HepG2 (cell line): ENCODE data around the gene FGFR2. TPM values are rescaled to one million over a fixed set of nuclear protein-coding genes. Genes with fewer than 3 reads are reported as not detected.

Experiments used
- ATAC-seq: fragments of 200-7000 bp; cut with Tn5 transposase; 3 replicates; pipeline ENCODE4 v1.9.1; 2020; ENCODE audit warnings: mild to moderate bottlenecking, moderate library complexity
- BruUV-seq: library from RNA; stranded (reverse); fragments of 400-500 nt; replicated peaks from 2 replicates; lab custom pipeline; 2021; lab: Mats Ljungman, UMichigan
- CTCF ChIA-PET: fragments of 300-600 bp; formaldehyde crosslinking; extraction: SDS; loops from one replicate; lab custom pipeline; 2021; ENCODE audit warnings: low total read pairs, inconsistent platforms, low intra/inter-chr PET ratio; lab: Yijun Ruan, JAX
- POLR2A ChIA-PET: fragments of 350-600 bp; sonication (Branson Sonifier 250); formaldehyde crosslinking; loops from one replicate; lab custom pipeline; 2020; ENCODE audit warnings: antibody characterized with exemption, inconsistent platforms; lab: Yijun Ruan, JAX
- DNase-seq: peaks from one replicate; pipeline ENCODE4 v3.0.0-alpha.2; 2015; ENCODE audit warnings: low spot score
- FAIRE-seq: peaks from 3 replicates; lab custom pipeline; 2011; peaks lifted over from hg19 to GRCh38; lab: Jason Lieb, UNC
- H2AFZ ChIP-seq: one replicate; pipeline ENCODE4 v1.6.1; 2011; ENCODE audit warnings: low read length, inconsistent platforms
- H3K27ac ChIP-seq: fragments of 300-600 bp; 3 replicates; pipeline ENCODE4 v1.8.0; 2011; ENCODE audit warnings: mixed run types, mild to moderate bottlenecking, mixed read lengths, low read length, inconsistent platforms; ENCODE audit not compliant: insufficient read depth; ENCODE audit errors: extremely low read length
- H3K27me3 ChIP-seq, 2 experiments: fragments of 200-600 bp in 1 of 2; 2 replicates in 1 of 2; 3 replicates in 1 of 2; pipeline versions ENCODE4 v1.6.0 to v1.8.0; 2011; ENCODE audit warnings: low read length in 2 of 2, mild to moderate bottlenecking in 2 of 2, moderate library complexity in 2 of 2, inconsistent platforms in 1 of 2; ENCODE audit not compliant: insufficient read depth in 2 of 2, control insufficient read depth in 1 of 2
- H3K36me3 ChIP-seq, 2 experiments: fragments of 200-600 bp in 1 of 2; replicated peaks in 1 of 2; 2 replicates in 1 of 2; 3 replicates in 1 of 2; pipeline versions ENCODE4 v1.5.1 to v1.8.0; 2011; ENCODE audit warnings: low read length in 2 of 2, inconsistent platforms in 1 of 2; ENCODE audit not compliant: insufficient read depth in 2 of 2, control insufficient read depth in 1 of 2
- H3K4me1 ChIP-seq: 2 replicates; pipeline ENCODE4 v1.5.1; 2012; ENCODE audit warnings: low read length, inconsistent platforms; ENCODE audit not compliant: insufficient read depth
- H3K4me2 ChIP-seq: 2 replicates; pipeline ENCODE4 v1.6.0; 2011; ENCODE audit warnings: low read depth, low read length, inconsistent platforms
- H3K4me3 ChIP-seq, 3 experiments: fragments of 200-600 bp in 1 of 3; sonication (generic), shearing (Covaris generic) in 1 of 3; replicated peaks in 1 of 3; 2 replicates each; pipeline ENCODE4 v1.5.1; 2011 to 2016; ENCODE audit warnings: low read length in 3 of 3, inconsistent platforms in 2 of 3, low read depth in 2 of 3, mild to moderate bottlenecking in 2 of 3, control low read depth in 1 of 3, mixed read lengths in 1 of 3; ENCODE audit not compliant: insufficient read depth in 1 of 3
- H3K79me2 ChIP-seq: one replicate; pipeline ENCODE4 v1.6.1; 2011; ENCODE audit warnings: low read length, inconsistent platforms; ENCODE audit not compliant: insufficient read depth
- H3K9ac ChIP-seq: 2 replicates; pipeline ENCODE4 v1.6.0; 2011; ENCODE audit warnings: mild to moderate bottlenecking, low read depth, low read length, inconsistent platforms; ENCODE audit not compliant: insufficient read depth
- H3K9me3 ChIP-seq: 2 replicates; pipeline ENCODE4 v1.5.1; 2012; ENCODE audit warnings: mild to moderate bottlenecking, low read length
- H4K20me1 ChIP-seq: 2 replicates; pipeline ENCODE4 v1.6.0; 2011; ENCODE audit warnings: inconsistent platforms, mild to moderate bottlenecking, low read length, moderate library complexity; ENCODE audit not compliant: insufficient read depth
- BCL3 ChIP-seq: sonication (generic); formaldehyde crosslinking; IDR thresholded peaks from 2 replicates; pipeline ENCODE4 v1.5.1; 2020; ENCODE audit warnings: mild to moderate bottlenecking, missing genetic modification reagents, moderate library complexity
- GZF1 ChIP-seq: sonication (generic); formaldehyde crosslinking; IDR thresholded peaks from 2 replicates; pipeline ENCODE4 v1.5.1; 2020; ENCODE audit warnings: mild to moderate bottlenecking, missing genetic modification reagents
- KLF11 ChIP-seq: IDR thresholded peaks from 2 replicates; pipeline ENCODE4 v1.6.1; 2016; ENCODE audit warnings: missing compliant biosample characterization
- MXD1 ChIP-seq: sonication (generic); formaldehyde crosslinking; IDR thresholded peaks from 2 replicates; pipeline ENCODE4 v1.4.0; 2020; ENCODE audit warnings: mild to moderate bottlenecking, missing genetic modification reagents
- REL ChIP-seq: sonication (generic); formaldehyde crosslinking; conservative IDR thresholded peaks from 2 replicates; pipeline ENCODE4 v1.8.0; 2022; ENCODE audit warnings: mild to moderate bottlenecking, missing genetic modification reagents, moderate library complexity
- TCF7L2 ChIP-seq: IDR thresholded peaks from 2 replicates; pipeline ENCODE4 v1.6.1; 2011; ENCODE audit warnings: mild to moderate bottlenecking, low read depth, low read length, moderate library complexity
- ZBTB10 ChIP-seq: sonication (generic); formaldehyde crosslinking; IDR thresholded peaks from 2 replicates; pipeline ENCODE4 v1.4.0; 2020; ENCODE audit warnings: missing genetic modification reagents, borderline replicate concordance
- ZNF20 ChIP-seq: sonication (generic); formaldehyde crosslinking; IDR thresholded peaks from 2 replicates; pipeline ENCODE4 v1.4.0; 2020; ENCODE audit warnings: mild to moderate bottlenecking, moderate library complexity, missing genetic modification reagents
- ZNF407 ChIP-seq: sonication (generic); formaldehyde crosslinking; IDR thresholded peaks from one replicate; pipeline ENCODE4 v1.5.1; 2020; ENCODE audit warnings: mild to moderate bottlenecking, missing genetic modification reagents; ENCODE audit errors: not compliant biosample characterization
- ZNF572 ChIP-seq: sonication (generic); formaldehyde crosslinking; IDR thresholded peaks from 2 replicates; pipeline ENCODE4 v1.5.1; 2020; ENCODE audit warnings: mild to moderate bottlenecking, missing genetic modification reagents
- WGBS: methylation state at CpG from one replicate; pipeline ENCODE4 v1.1.6; 2017; ENCODE audit warnings: low lambda C conversion rate; 5-methylcytosine and 5-hydroxymethylcytosine counted together
- in situ Hi-C: cut with HindIII; loops from 2 replicates; pipeline ENCODE4 v1.10.0; 2017; ENCODE audit warnings: low pct_unique_long_range_greater_than_20kb; ENCODE audit not compliant: extremely low pct_ligation_motif_present
- intact Hi-C: fragments of 100-400 bp; cut with micrococcal nuclease; formaldehyde crosslinking; loops from one replicate; pipeline ENCODE4 v1.10.0; 2022; ENCODE audit not compliant: unreplicated experiment
- polyA plus RNA-seq, 8 experiments: library from polyadenylated mRNA; depleted of rRNA in 3 of 8; stranded (reverse) in 7 of 8; unstranded in 1 of 8; fragments of >200 nt; fragmentation: Illumina TruSeq in 4 of 8; extraction: Trizol in 4 of 8; gene quantifications; 2 replicates each; pipeline versions ENCODE4 v1.2.1 to v1.2.3, GENCODE V29; 2011 to 2016; ENCODE audit warnings: low read depth in 4 of 8, missing spikeins in 1 of 8, mixed read lengths in 1 of 8; ENCODE audit not compliant: insufficient read depth in 1 of 8
- total RNA-seq, 5 experiments: library from RNA; depleted of rRNA; stranded (reverse); fragments of >200 nt; fragmentation: Illumina TruSeq; extraction: Trizol; gene quantifications; 2 replicates each; pipeline ENCODE4 v1.2.3, GENCODE V29; 2016; ENCODE audit warnings: low read depth in 1 of 5

The FGFR2 gene
- total and polyA plus RNA-seq, 2 of the 13 experiments (the other 11 are each of a cell fraction or from before 2014, with no cell fraction given): 1.6 to 2.6 TPM

GRCh38 chr10:121535381-121535780 is 62.9 kb downstream of the FGFR2 start:
- BruUV-seq: no TSS peak
- intact Hi-C loops (no loop called here), in situ Hi-C loops (no loop called here)
- H3K27me3 ChIP-seq: no peaks in the 10 kb centered on the region
- H3K4me1 ChIP-seq: peaks cover 35% of the 10 kb centered on the region
- no peak overlapping the region for H3K9ac ChIP-seq
- DNase-seq: no peak
- ChIA-PET CTCF (no interaction called here), POLR2A (no interaction called here)
- FAIRE-seq: no peak
- no peak overlapping the region for H3K4me2 ChIP-seq
- H3K4me3 ChIP-seq: no peak overlapping the region
- H3K36me3 ChIP-seq: no peaks in the 10 kb centered on the region
- no peaks in the 10 kb centered on the region for H3K9me3 ChIP-seq
- H3K79me2 ChIP-seq: no peaks in the 10 kb centered on the region
- no peaks in the 10 kb centered on the region for H4K20me1 ChIP-seq
- H3K27ac ChIP-seq: no peak overlapping the region
- no peak for ATAC-seq
- H2AFZ ChIP-seq: no peak overlapping the region
- 93% methylated on average over 8 of the region's 8 CpGs for WGBS
- TF ChIP-seq ZBTB10 (CRISPR knock-in tag) (no peak), BCL3 (no peak), GZF1 (CRISPR knock-in tag) (no peak), TCF7L2 (no peak), MXD1 (CRISPR knock-in tag) (no peak), ZNF407 (no peak), KLF11 (CRISPR knock-in tag) (no peak), ZNF20 (no peak), ZNF572 (CRISPR knock-in tag) (no peak), REL (CRISPR knock-in tag) (no peak)
